Peyer's patch (tissue), 4 donors: ENCODE measurements around the gene KDM6A. TPM values are rescaled to one million over a fixed set of nuclear protein-coding genes. Genes with fewer than 3 reads are reported as not detected.
"Not testable (repeated sequence)": the region's sequence is repeated elsewhere in the genome, so short reads cannot be mapped to it uniquely, and the experiment has no call there.

Experiments
- DNase-seq, 3 donors: peaks; one replicate each; pipeline ENCODE4 v3.0.0-alpha.2; 2017 to 2019
- H3K27ac ChIP-seq, 4 donors: fragments of 200-600 bp; sonication (generic); one replicate each; pipeline ENCODE4 v1.5.1; 2016 to 2019
- H3K27me3 ChIP-seq, 2 donors: fragments of 200-600 bp; sonication (generic); one replicate each; pipeline ENCODE4 v1.5.1; 2019
- H3K36me3 ChIP-seq, 3 donors: fragments of 200-600 bp; sonication (generic); one replicate each; pipeline ENCODE4 v1.5.1; 2016 to 2019
- H3K4me1 ChIP-seq, 4 donors: fragments of 200-600 bp; sonication (generic); one replicate each; pipeline ENCODE4 v1.5.1; 2016 to 2019
- H3K4me3 ChIP-seq, 4 donors: fragments of 200-600 bp; sonication (generic); 1 replicate in 3 of 4; 2 replicates in 1 of 4; pipeline ENCODE4 v1.5.1; 2016 to 2019; ENCODE audit warnings: mild to moderate bottlenecking in 1 of 4
- H3K9me3 ChIP-seq, 4 donors: fragments of 200-600 bp; sonication (generic); one replicate each; pipeline ENCODE4 v1.5.1; 2016 to 2019; ENCODE audit warnings: mild to moderate bottlenecking in 1 of 4
- CTCF ChIP-seq, 6 experiments: fragments of 450-650 bp in 4 of 6; fragments of 200-600 bp in 2 of 6; sonication (generic) in 1 of 6; IDR thresholded peaks; one replicate each; pipeline ENCODE4 v1.5.1; 2017 to 2019; ENCODE audit warnings: antibody characterized with exemption in 6 of 6, mild to moderate bottlenecking in 3 of 6, moderate library complexity in 1 of 6
- POLR2A ChIP-seq, 2 donors: fragments of 450-650 bp; IDR thresholded peaks; one replicate each; pipeline ENCODE4 v1.5.1; 2017; ENCODE audit warnings: antibody characterized with exemption in 2 of 2, mild to moderate bottlenecking in 2 of 2, moderate library complexity in 2 of 2
- total RNA-seq, 4 donors: library from RNA; depleted of rRNA; stranded (reverse); fragments of >200 nt; gene quantifications; one replicate each; pipeline ENCODE4 v1.1.0, GENCODE V29; 2016

KDM6A gene
- total RNA-seq, 4 donors from 2014 or later: 40.4 to 83.2 (median 73.7) TPM

GRCh38 chrX:44997282-44997812 lies 124.4 kb downstream of the KDM6A start:
- H3K27me3 ChIP-seq: no peaks in the 10 kb centered on the region
- H3K27ac ChIP-seq: peak overlapping the region in 1 of 4 donors; percentile 21
- no peak for DNase-seq
- H3K4me1 ChIP-seq: peaks cover 0 to 15% (median 0%) of the 10 kb centered on the region in 4 donors
- no peak for TF ChIP-seq POLR2A (IDR thresholded peaks at IDR 0.05)
- no peak for TF ChIP-seq CTCF (IDR thresholded peaks at IDR 0.05)
- H3K9me3 ChIP-seq: no peaks in the 10 kb centered on the region
- no peaks in the 10 kb centered on the region for H3K36me3 ChIP-seq
- H3K4me3 ChIP-seq: no peak overlapping the region

- H3K27me3 ChIP-seq: no peaks in the 10 kb centered on the region
- H3K27ac ChIP-seq: no peak overlapping the region
- H3K36me3 ChIP-seq: no peaks in the 10 kb centered on the region
- H3K4me1 ChIP-seq: peaks cover 0 to 15% (median 0%) of the 10 kb centered on the region in 4 donors
- no peak overlapping the region for H3K4me3 ChIP-seq
- no peak for DNase-seq
- no peaks in the 10 kb centered on the region for H3K9me3 ChIP-seq
- no peak for TF ChIP-seq CTCF (IDR thresholded peaks at IDR 0.05)
- TF ChIP-seq POLR2A (IDR thresholded peaks at IDR 0.05): no peak
These were observed 124.9 kb downstream of the KDM6A start for GRCh38 chrX:44997888-44998287.

GRCh38 chrX:44999237-44999636 lies 126.2 kb downstream of the KDM6A start:
- Histone ChIP-seq H3K27ac (peak overlapping the region in 2 of 4 donors; percentile 17 to 71), H3K4me1 (peaks cover 0 to 15% (median 0%) of the 10 kb centered on the region in 4 donors)
- H3K27me3 ChIP-seq, H3K36me3 ChIP-seq, H3K9me3 ChIP-seq, H3K4me3 ChIP-seq: not testable (repeated sequence)
- peak in 1 of 3 donors; percentile 56 for DNase-seq

- DNase-seq, H3K36me3 ChIP-seq, H3K4me3 ChIP-seq, H3K27me3 ChIP-seq, H3K9me3 ChIP-seq: not testable (repeated sequence)
- H3K27ac ChIP-seq: peak overlapping the region in 2 of 4 donors; percentile 17 to 71
- H3K4me1 ChIP-seq: peaks cover 0 to 15% (median 0%) of the 10 kb centered on the region in 4 donors
These were observed 126.9 kb downstream of the KDM6A start for GRCh38 chrX:44999872-45000271.

- Histone ChIP-seq H3K4me3 (no peak overlapping the region), H3K27me3 (no peaks in the 10 kb centered on the region), H3K4me1 (peaks cover 0 to 15% (median 0%) of the 10 kb centered on the region in 4 donors), H3K36me3 (no peaks in the 10 kb centered on the region), H3K9me3 (peaks cover 0 to 6% (median 0%) of the 10 kb centered on the region in 4 donors), H3K27ac (no peak overlapping the region)
- no peak for DNase-seq
- no peak for TF ChIP-seq CTCF (IDR thresholded peaks at IDR 0.05)
- no peak for TF ChIP-seq POLR2A (IDR thresholded peaks at IDR 0.05)
These were observed 128.1 kb downstream of the KDM6A start for GRCh38 chrX:45001048-45001447.

- DNase-seq: no peak
- H3K9me3 ChIP-seq: peaks cover 0 to 6% (median 0%) of the 10 kb centered on the region in 4 donors
- H3K27ac ChIP-seq: no peak overlapping the region
- no peaks in the 10 kb centered on the region for H3K27me3 ChIP-seq
- TF ChIP-seq CTCF (IDR thresholded peaks at IDR 0.05) (no peak), POLR2A (IDR thresholded peaks at IDR 0.05) (no peak)
- H3K4me1 ChIP-seq: no peaks in the 10 kb centered on the region
- no peak overlapping the region for H3K4me3 ChIP-seq
- H3K36me3 ChIP-seq: no peaks in the 10 kb centered on the region
These were observed 130.1 kb downstream of the KDM6A start for GRCh38 chrX:45003085-45003484.
